22Rv1 (cell line): ENCODE results near the gene FAM187B.

Experiments
- H3K27ac ChIP-seq: fragments of 450-650 bp; 2 replicates; pipeline ENCODE4 v1.5.1; 2017
- ZFX ChIP-seq: fragments of 450-650 bp; IDR thresholded peaks from 2 replicates; pipeline ENCODE4 v1.6.1; 2017; ENCODE audit warnings: antibody characterized with exemption, borderline replicate concordance
- TF ChIP-seq, protein P1 (sequence below): fragments of 450-650 bp; IDR thresholded peaks from 2 replicates; pipeline ENCODE4 v1.5.1; 2017; ENCODE audit warnings: mild to moderate bottlenecking

The FAM187B gene

DNA sequence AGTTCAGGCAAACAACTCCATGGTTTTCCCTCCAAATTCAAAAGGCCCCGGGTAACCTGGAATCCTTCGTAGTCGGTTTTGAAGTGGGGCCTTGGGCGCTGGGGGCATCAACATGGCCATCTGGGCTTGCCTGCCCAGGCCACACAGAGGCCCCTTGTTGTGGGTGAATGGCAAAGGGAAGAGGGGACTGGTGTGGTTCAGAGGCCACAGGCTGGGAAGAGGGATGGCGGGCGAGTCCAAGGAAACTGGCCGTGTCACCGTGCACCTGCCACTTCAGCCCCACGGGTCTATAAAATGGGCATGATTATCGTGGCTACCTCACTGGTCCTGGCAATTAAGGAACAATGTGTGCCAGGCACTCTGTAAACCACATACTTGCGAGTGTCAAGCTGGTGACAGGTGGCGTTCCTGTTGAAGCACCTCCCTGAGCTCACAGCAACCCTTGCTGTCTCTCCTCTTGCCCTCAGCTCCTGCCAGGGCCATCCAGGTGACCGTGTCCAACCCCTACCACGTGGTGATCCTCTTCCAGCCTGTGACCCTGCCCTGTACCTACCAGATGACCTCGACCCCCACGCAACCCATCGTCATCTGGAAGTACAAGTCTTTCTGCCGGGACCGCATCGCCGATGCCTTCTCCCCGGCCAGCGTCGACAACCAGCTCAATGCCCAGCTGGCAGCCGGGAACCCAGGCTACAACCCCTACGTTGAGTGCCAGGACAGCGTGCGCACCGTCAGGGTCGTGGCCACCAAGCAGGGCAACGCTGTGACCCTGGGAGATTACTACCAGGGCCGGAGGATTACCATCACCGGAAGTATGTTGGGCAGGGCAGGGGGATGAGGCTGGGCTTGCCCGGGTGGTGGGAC is 21.5 kb upstream of the FAM187B start:
- TF ChIP-seq, protein P1, sequence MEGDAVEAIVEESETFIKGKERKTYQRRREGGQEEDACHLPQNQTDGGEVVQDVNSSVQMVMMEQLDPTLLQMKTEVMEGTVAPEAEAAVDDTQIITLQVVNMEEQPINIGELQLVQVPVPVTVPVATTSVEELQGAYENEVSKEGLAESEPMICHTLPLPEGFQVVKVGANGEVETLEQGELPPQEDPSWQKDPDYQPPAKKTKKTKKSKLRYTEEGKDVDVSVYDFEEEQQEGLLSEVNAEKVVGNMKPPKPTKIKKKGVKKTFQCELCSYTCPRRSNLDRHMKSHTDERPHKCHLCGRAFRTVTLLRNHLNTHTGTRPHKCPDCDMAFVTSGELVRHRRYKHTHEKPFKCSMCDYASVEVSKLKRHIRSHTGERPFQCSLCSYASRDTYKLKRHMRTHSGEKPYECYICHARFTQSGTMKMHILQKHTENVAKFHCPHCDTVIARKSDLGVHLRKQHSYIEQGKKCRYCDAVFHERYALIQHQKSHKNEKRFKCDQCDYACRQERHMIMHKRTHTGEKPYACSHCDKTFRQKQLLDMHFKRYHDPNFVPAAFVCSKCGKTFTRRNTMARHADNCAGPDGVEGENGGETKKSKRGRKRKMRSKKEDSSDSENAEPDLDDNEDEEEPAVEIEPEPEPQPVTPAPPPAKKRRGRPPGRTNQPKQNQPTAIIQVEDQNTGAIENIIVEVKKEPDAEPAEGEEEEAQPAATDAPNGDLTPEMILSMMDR, result no peak
- TF ChIP-seq ZFX, result no peak
- peak overlapping the region; percentile 99 for H3K27ac ChIP-seq

GRCh38 chr19:35249146-35249847 is 20.8 kb upstream of the FAM187B start:
- H3K27ac ChIP-seq, result peak overlapping the region; percentile 99
- TF ChIP-seq ZFX, result no peak
- TF ChIP-seq, protein P1, result no peak

DNA sequence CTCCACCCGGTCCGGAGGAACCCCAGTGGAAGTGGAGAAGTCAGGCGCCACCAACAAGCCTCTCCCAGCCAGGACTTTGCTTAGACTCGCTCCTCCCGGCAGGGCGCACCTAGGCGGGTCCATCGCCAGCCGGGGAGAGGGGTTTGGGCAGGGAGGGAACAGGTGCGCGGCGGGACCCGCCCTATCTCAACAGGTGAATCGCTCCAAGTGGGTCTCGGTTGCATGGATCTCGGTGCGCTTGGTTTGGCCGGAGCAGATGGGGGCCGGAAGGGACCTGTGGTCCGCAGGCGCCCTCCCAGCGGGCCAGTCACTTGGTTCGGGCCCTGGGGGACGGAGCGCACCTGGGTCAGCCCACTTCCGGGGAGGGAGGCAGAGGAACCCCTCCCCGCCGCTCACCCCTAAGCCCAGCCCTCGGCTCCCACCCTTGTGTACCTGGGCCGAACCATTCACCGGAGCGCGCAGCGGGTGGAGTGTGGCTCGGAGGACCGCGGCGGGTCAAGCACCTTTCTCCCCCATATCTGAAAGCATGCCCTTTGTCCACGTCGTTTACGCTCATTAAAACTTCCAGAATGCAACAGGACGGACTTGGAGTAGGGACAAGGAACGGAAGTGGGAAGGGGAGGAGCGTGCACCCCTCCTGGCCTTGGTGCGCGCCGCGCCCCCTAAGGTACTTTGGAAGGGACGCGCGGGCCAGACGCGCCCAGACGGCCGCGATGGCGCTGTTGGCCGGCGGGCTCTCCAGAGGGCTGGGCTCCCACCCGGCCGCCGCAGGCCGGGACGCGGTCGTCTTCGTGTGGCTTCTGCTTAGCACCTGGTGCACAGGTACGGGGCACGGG is 20.0 kb upstream of the FAM187B start, which contains the start of gene LSR:
Gene LSR, plus strand, starts transcription at position 693 of the 836 bp plus-strand sequence. Its CDS starts 21 bp downstream, at position 714.
- TF ChIP-seq, protein P1, result peak; percentile 25
- TF ChIP-seq ZFX, result no peak

DNA sequence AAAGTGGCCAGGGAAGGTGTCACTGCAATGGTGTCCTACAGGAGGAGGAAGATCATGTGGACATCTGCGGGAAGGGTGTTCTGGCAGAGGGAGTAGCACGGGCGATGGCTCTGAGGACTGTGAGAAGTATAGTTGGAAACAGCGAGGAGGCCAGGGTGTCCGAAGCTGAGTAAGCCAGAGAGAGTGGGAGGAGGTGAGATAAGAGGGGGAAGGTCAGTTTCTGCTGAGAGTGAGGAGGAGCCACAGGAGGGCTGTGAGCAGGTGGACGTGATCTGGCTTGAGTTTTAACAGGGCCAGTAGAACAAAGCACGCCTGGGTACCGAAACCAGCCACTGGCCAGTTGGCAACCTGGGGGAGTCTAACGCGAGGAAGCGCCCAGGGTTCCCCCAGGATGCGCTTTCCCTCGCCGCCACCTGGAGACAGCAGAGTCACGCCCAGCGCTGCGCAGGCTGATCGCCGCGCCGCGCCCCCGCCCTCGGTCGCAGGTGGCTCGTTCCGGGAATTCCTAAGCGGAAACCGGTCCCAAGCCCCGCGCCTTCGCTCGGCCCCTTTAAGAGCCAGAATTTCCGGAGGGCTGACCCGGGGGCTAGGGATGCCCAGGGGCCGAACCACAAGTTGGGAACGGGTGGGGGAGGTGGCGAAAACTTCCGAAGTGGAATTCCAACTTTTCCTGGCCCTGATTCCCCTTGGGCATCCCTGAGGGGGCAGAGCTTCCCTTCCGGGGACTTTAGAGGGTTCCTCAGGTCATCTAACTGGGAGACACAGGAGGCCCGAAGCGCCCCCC is 19.2 kb upstream of the FAM187B start:
- H3K27ac ChIP-seq, result peak overlapping the region; percentile 99
- TF ChIP-seq, protein P1, result peak; percentile 68
- TF ChIP-seq ZFX, result no peak

More for the DNA sequence above, 20.0 kb upstream of the FAM187B start, which contains the start of gene LSR:
- peak within 1 kb of the TSS; percentile 99 for H3K27ac ChIP-seq

DNA sequence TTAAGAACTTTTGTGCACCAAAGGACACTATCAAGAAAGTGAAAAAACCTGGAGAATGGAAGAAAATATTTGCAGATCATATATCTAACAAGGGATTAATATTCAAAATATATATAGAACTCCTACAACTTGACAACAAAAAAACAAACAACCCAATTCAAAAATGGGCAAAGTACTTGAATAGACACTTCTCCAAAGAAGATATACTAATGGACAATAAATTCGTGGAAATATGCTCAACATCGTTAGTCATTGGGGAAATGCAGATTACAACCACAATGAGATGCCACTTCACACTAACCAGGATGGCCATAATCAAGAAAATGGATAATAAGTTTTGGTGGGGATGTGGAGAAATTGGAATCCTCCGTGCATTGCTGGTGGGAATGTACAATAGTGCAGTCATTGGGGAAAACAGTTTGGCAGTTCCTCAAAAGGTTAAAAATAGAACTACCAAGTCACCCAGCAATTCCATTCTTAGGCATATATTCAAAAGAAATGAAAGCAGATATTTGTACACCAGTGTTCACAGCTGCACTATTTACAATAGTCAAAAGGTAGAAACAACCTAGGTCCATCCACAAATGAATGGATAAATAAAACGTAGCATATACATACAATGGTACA is 18.0 kb upstream of the FAM187B start:
- TF ChIP-seq, protein P1, result no peak
- TF ChIP-seq ZFX, result no peak
- no peak overlapping the region; the same call in 1 of the 2 replicates for H3K27ac ChIP-seq

- TF ChIP-seq, protein P1, result no peak
- TF ChIP-seq ZFX, result no peak
- no peak overlapping the region for H3K27ac ChIP-seq
Measured at GRCh38 chr19:35241417-35241816, 12.9 kb upstream of the FAM187B start.
